NCI-H82 treated with DMSO at 0.1 percent for 48 hours (cell line): ENCODE data around the gene ANKRD63.

Experiments
- DNase-seq: peaks from one replicate; lab custom pipeline; 2025; ENCODE audit not compliant: unreplicated experiment; lab: John Stamatoyannopoulos, UW

Gene ANKRD63

GRCh38 chr15:40282869-40283614 lies at the start of gene ANKRD63:
TSS of gene ANKRD63 (minus strand) at chr15:40283064. CDS start at chr15:40282586, 478 bp downstream.
- no peak for DNase-seq

GRCh38 chr15:40332113-40332781 lies 49.4 kb upstream of the ANKRD63 start:
- DNase-seq = no peak

- no peak for DNase-seq
Measured at GRCh38 chr15:40331637-40332036, 48.8 kb upstream of the ANKRD63 start.

GRCh38 chr15:40331026-40331425 lies 48.2 kb upstream of the ANKRD63 start:
- no peak for DNase-seq

- no peak for DNase-seq
Measured at GRCh38 chr15:40330368-40330836, 47.5 kb upstream of the ANKRD63 start.

GRCh38 chr15:40329804-40330203 lies 46.9 kb upstream of the ANKRD63 start:
- DNase-seq = no peak

- DNase-seq = no peak
Measured at GRCh38 chr15:40328751-40329150, 45.9 kb upstream of the ANKRD63 start.

GRCh38 chr15:40328176-40328575 lies 45.3 kb upstream of the ANKRD63 start:
- no peak for DNase-seq

- DNase-seq = no peak
Measured at GRCh38 chr15:40327457-40327856, 44.6 kb upstream of the ANKRD63 start.

GRCh38 chr15:40325700-40326099 lies 42.8 kb upstream of the ANKRD63 start:
- DNase-seq = no peak

GRCh38 chr15:40325188-40325587 lies 42.3 kb upstream of the ANKRD63 start:
- DNase-seq = no peak

GRCh38 chr15:40323953-40324937 lies 41.4 kb upstream of the ANKRD63 start:
- no peak for DNase-seq

GRCh38 chr15:40323239-40323952 lies 40.5 kb upstream of the ANKRD63 start, which contains the start of gene INAFM2:
TSS of gene INAFM2 (plus strand) at chr15:40323692. CDS start at chr15:40324056, 364 bp downstream.
- DNase-seq = peak; percentile 93

- no peak for DNase-seq
Measured at GRCh38 chr15:40322531-40323238, 39.8 kb upstream of the ANKRD63 start.

- peak; percentile 81 for DNase-seq
Measured at GRCh38 chr15:40320931-40321371, 38.1 kb upstream of the ANKRD63 start.

- no peak for DNase-seq
Measured at GRCh38 chr15:40320409-40320808, 37.5 kb upstream of the ANKRD63 start.

GRCh38 chr15:40317580-40317979 lies 34.7 kb upstream of the ANKRD63 start:
- DNase-seq = no peak

- DNase-seq = no peak
Measured at GRCh38 chr15:40316931-40317330, 34.1 kb upstream of the ANKRD63 start.

- no peak for DNase-seq
Measured at GRCh38 chr15:40314723-40315276, 31.9 kb upstream of the ANKRD63 start.
